HT-29 (cell line): ENCODE measurements around the gene ZSCAN20. TPM values are rescaled to one million over a fixed set of nuclear protein-coding genes. Genes with fewer than 3 reads are reported as not detected.

Source experiments
- DNase-seq: peaks from one replicate; pipeline ENCODE4 v3.0.0-alpha.2; 2015; ENCODE audit warnings: low spot score
- total RNA-seq: library from RNA; depleted of rRNA; stranded (reverse); fragments of >200 nt; shearing (Covaris generic); gene quantifications from 2 replicates; pipeline ENCODE4 v1.2.3, GENCODE V29; 2014; rRNA removed

Gene ZSCAN20
- 4.2 and 4.3 TPM in 2 replicates for total RNA-seq

DNA sequence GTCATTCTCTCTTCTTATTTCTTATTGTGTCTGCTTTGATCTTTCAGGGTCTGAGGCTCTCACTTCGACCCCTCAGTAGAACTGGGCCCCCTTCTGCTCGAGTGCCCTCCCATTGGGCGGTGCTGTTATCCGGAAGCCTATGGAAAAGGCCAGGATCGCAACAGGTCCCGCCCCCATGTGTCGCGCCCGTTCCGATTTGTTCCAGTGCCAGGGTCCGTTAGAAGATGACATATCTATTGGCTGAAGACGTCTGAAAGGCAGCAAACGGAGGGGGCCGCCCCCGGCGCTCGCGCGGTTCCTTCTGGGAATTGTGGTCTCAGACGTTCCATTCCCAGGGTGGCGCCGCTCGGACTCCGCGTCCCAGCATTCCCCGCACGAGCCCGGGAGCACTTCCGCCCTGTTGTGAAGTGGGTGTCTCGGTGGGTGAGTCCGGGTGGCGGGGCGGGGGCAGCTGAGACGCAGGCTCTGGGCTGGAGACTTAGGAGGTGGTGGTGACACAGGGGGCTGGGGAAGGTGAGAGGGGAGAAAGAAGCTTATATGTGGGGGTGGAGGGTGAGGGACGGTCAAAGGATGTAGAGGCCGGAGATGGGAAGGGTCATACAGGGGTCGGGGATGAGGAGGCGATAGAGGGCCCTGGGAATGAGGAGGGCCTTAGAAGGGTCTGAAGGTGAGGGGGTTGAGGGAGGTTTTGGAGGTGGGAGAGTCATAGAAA lies at the start of gene ZSCAN20:
Gene ZSCAN20, plus strand, starts transcription at position 377 of the 712 bp plus-strand sequence. CDS start 6,644 bp downstream, outside the sequence.
- peak; percentile 95 for DNase-seq

DNA sequence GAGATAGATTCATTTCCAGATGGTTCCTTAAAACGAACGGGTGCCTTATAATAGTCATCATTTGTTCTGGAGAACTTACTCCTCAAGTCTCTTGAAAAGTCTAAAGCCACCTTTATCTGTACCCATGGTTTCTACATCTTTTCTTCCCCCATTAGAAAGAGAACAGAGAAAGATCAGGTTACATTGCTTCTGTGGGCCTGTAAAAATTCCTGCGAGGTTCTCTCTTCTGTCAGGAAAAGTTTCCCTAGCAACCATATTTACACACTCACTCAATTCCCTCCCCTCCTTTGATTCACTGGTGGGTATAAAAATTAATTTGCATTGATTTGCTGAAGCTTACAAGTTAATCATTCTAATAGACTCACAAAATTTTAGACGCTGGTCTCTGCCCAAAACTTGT lies 48.2 kb upstream of the ZSCAN20 start:
- DNase-seq = no peak

DNA sequence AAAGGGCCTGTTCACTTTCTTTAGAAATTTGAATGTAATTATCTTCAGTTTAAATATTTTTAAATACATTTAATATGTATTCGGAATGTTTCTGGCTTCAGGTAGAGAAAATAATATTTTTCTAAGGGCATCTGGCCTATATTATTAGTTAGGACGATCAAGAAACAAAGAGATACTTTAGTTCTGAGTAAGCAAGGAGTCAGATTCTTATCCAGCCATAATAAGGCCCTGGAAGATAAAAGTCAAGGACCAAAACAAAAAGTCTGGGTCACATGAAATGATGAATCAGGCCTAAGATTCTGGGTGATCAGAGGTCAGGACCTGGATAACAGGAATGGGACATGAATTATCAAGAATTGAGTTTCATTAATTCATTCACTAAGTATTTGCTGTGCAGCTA lies 47.8 kb upstream of the ZSCAN20 start:
- no peak for DNase-seq

DNA sequence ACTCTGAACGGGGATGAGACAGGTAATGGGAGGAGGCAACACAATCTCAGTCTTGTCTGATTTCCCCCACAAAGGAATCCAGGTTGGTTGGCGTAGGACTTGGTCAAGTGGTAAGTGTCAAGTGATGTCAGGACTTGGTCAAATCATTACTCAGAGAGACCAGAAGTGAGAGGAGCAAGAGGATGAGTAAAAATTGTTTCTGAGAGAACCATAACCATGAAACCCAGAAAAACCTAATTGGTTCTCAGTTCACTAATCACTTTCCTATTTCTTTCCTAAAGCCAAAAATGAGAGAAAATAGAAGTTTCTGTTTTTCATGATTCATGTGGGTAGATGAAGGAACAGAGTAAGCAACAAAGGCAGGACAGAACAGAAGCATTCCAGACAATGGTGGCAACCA lies 46.5 kb upstream of the ZSCAN20 start:
- DNase-seq = no peak

DNA sequence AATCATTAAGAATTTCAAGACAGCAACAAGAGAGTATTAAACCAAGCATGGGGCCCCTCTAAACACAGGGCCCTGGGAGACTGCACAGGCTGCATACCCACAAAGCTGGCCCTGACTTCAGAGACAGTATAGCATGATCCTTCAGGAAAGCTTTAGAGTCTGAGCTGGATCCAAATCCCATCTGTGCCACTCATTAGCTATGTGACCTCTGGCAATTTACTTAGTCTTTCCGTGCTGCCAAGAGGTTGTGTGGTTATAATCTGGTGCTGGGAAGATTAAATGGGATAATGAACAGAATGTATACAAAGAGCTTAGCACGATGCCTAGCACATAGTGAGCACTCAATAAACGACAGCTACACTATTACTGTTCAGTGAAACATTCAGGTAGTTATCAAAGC lies 45.5 kb upstream of the ZSCAN20 start:
- no peak for DNase-seq

DNA sequence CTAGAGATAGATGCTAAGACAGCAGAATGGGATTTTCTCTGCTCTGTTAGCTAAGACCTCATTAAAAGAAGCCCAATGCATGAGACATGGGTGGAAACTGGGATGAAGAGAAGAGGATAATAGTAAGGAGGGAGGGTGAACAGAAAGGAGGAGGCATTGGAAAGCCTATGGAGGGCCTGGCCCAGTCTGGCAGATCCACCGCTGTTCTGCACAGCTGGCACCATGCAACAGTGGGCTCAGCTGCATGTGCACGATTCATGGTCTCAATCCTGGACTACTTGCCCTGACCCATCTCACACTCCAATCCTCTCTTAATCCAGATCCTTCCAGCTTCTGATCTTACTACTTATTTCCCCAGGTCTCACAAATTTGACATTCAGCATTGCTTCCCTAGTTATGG lies 43.8 kb upstream of the ZSCAN20 start:
- DNase-seq = no peak

DNA sequence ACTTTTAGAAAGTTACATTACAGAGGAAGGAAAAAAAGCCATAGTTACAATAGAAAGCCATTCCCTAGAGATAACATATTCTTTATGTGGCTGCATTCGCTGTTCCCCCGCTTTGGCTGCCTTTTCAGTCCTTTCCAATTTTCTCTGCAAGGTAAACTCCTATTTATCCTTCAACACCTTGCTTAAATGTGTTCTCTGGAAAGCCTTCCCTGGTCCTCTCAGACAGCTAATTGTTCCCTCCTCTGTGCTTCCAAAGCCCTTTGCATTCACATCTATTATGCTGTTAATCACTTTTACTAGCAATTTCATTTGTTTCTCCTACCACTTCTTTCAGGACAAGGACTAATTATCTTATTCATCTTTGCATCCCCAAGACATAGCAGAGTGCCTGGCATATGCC lies 43.1 kb upstream of the ZSCAN20 start:
- DNase-seq = no peak

DNA sequence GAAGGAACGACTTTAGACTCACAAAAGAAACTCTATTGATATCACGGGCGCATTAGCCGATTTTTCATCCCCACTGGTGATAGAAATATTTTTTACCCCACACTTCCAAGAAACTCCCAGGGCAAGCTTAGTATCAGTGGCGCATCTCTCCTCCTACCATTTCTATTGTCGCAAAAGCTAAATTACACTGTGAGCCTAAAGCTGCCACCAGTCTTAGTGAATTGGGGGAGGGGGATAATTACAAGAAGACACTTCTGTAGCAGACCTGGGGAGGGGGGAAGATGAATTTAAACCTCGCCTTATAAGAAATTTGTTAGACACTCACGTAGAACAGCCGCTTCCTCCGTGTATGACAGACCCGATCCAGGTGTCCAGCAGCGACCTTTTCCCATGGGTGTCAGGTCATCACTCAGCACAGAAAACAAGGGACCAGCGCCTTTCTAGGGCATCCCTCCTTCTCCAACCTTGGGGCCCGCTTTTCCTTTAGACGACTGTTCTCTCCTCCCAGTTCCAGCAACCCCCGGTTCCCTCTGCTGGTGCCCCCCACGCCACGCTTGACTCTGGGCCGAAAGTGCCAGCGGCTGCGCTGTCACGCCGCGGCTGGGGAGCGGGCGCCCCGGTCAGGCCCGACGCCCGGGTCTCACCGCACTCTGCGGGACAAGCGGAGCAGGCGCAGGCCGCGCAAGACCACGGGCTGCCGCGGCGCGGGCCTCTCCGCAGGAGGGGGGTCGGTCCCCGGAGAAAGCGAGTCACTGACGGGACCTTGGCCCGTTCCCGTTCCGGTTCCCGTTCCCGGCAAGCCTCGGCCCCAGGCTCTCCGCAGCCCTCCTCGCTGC lies 42.4 kb upstream of the ZSCAN20 start:
- DNase-seq = no peak

DNA sequence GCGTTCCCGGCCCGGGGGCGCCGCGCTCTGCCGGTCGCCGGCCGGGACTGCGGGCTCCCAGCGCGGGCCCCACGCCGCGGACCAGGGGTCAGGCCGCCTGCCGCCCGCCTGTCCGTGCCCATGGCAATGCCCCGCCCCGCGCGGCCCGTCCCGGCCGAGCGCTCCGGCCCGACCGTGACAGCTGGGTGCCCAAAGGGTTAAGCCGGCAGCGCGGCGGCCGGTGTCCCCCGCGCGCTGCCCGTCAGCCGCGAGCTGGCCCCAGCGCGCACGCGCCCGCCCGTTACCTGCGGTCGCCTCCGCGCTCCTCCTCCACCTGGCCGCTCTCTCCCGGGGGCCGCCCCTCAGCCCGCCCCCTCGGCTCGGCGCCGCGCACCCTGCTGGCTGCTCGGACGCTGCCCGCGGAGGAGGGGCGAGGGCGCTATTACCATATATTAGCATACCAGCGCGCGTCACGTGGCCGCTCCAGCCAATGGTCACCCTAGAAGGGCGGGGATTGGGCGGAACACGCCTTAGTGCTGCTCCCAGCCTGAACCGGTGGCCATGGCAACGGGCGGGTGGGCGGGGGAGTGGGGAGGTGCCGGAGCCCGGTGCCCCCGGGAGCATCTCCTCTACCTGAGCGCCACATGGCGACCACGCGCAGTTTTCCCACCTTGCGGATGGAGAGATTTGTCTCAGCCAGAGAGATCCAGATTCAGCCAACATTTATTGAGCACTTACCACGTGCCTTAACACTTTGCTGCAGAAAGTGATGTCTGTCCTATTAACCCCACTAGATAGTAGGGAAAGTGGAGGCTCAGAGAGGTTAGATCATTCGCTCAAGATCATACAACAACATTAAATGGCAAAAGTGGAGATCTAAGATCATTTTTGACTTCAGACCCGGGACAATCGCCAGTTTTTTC lies 41.5 kb upstream of the ZSCAN20 start, which contains the start of gene PHC2:
Gene PHC2, minus strand, starts transcription at position 404 of the 902 bp plus-strand sequence. CDS start 55,556 bp downstream, outside the sequence.
- DNase-seq = peak; percentile 95

DNA sequence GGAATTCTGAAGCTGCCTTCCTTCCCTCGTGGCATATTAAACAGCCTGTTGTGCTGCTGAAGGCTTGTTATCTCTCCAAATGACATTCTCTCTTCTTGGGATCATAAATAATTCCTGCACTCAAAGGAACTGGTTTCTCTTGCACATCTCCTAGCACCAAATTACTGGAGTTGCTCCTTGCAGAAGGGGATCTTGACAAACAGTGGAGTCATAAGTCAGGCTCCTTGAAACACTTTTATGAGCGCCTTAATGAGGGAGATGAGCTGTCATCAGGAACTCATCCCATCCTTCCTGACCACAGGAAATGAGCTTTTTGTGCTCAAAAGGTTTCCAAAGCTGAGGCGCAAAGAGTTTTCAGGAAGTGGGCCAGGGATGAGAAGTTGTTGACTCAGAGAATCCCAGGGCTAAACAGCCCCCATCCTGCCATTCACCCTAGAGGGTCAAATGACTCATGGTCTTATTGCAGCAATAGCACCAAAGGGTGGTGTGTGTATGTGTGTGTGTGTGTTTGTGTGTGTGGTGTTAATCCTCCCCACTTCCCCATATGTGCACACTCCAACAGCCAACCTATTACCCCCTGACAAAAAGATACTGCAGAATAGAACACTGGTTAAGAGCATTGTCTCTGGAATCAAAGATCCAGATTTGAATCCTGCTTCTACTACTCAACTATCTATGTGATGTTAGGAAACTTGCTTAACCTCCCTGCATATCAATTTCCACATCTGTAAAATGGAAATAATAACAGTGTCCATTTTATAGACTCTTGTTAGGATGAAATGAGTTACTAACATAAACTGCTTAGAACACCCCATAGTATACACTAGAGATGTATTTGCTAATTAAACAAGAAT lies 38.7 kb upstream of the ZSCAN20 start:
- DNase-seq = peak; percentile 38

DNA sequence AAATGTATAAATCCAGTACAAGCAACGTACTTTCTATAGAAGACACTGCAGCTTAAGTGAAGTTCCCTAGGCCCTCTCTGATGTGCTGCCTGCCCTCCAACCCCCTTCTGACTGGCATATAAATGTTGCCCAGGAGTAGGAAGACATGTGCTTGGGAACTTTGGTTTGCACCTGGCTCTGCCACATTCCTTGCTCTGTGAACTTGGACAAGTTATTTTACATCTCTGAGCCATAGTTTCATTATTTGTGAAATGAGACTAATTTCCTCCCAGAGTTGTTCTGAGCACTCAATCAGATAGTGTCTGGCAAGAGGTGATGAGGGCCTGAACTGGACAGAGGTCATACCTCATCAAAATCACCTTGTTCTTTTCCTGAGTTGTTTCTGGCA lies 38.1 kb upstream of the ZSCAN20 start:
- DNase-seq = no peak

DNA sequence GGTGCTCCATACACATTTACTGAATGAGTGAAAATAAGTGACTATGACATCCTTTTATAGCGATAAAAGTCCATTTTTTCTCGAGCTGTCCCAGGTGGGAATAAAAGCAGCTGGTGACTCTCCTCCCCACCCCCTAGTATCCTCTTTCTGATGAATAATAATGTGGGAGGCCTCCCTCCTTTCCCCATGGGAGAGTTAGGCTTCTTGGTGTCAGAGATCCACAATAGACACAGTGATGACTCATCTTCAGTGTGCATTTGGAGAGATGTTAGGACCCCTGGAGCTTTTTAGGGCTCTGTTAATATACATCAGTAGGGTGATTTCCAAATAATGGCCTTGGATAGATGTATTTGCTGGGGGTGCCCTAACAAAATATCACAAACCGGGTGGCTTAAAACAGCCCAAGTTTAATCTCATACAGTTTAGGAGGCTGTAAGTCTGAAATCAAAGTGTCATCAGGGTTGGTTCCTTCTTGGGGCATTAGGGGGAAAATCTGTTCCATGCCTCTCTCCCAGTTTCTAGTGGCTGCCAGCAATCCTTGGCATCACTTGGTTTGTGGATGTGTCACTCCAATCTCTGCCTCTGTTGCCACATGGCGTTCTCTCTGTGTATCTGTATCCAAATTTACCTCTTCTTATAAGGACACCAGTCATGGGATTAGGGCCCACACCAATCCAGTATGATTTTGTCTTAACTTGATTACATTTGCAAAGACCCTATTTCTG lies 37.2 kb upstream of the ZSCAN20 start:
- DNase-seq = no peak

DNA sequence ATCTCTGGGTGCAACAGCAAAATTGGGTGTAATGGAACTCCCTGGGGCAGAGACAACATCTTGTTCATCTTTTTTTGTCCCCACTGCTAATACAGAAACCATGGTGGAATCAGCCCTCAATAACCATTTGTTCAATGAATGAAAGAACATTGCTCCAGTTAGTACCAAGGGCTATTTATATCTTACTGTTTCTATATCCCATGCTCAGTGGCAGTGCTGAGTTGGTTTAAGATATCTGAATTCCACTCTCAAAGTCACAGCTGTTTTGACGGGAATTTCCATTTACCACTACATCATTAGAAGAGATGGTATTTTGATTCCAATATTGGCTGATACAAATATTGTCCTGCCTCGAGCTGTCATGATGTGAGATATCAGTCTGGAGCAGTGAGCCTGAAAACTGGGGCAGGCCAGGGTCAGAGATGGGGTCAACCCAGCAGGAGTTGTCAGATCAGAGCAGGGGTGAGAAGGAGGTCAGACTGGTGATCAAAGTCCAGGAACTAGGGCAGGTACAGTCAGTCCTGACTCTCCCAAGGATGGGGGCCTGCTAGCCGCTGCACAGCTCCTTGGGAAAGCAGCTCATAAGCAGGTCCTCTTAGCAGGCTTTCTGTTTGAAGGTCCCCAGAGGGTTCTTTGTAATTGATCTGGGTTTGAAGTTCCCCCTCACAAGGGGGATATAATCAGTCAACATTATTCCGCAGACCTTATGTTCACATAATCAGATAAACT lies 35.7 kb upstream of the ZSCAN20 start:
- no peak for DNase-seq

DNA sequence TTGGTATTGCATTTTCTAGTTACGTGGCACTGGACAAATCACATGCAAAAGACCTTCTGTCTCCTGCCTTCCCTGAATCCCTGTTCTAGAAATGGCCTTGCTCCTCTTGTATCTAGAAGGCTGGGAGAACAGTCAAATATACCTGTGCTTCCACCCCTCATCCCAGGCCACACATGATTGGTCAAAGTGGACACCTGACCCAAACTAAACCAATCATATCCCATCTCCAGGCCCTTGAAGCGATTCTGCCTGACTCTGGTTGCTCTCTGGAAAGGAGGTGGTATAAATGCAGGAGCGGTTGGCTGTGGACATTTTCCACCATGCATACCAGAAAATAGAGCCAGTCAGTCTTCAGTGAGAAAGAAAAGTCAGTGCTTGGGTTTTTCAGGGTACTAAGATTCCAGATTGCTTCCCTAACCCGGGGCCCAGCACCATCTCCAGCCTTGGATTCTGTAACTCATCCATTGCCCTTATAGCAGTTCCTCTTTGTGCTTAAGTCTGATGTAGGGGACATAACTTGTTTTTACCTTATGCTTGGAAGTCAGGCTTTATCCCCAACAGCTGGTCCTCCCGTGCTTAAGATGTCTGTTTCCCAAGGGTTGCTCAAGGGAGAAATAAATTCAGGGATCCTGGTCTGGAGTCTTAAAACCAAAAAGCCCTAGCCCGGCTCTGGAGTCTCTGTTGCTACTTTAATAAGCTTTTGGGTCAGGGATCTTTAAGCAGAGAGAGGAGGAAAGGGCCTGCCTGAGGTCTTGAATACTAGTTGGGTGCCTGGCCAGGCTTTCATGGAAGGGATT lies 33.9 kb upstream of the ZSCAN20 start:
- DNase-seq = no peak

DNA sequence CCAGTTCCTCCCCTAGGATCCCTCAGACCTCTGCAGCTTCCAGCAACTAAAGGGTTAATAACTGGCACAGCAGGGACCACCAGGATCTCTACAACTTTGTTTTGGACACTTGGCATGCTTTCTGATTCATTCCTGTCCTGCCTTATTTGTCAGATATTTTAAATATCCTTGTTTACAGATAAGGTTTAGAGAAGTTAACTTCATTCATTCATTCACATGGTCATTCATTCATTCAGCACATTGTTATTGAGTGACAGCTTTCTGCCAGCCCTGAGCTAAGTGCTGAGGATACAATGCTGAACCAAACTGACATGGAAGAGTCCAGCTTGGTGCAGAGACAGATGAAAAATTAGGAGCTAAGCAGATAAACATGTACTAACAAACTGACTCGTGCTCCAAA lies 32.8 kb upstream of the ZSCAN20 start:
- DNase-seq = no peak

DNA sequence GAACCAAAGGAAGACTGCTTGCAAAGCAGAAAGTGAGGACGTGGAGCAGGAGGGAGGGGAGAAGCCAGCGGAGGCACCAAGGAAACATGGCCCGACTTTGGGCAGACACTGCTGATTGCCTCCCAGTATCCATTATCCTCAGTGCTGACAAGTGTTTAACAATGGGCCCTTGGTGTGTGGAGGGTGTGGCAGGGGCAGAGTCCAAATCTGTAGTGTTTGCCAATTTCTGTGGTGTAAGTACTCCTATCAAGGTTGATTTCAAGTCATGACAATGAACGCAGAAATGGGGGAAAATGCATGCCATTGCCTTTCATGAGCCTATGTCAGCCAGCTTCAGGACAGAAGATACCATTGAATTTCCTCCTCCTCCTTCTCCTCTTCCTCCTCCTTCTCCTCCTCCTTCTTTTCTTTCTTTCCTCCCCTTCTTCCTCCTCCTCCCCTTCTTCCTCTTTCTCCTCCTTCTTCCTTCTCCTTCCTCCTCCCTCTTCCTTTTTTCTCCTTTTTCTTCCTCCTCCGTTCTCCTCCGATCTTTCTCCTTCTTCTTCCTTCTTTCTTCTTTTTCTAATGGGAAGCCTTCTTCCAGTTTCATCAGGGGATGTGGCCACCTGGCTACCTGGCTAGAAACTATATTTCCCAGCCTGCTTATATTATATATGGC lies 31.2 kb upstream of the ZSCAN20 start:
- DNase-seq = no peak

DNA sequence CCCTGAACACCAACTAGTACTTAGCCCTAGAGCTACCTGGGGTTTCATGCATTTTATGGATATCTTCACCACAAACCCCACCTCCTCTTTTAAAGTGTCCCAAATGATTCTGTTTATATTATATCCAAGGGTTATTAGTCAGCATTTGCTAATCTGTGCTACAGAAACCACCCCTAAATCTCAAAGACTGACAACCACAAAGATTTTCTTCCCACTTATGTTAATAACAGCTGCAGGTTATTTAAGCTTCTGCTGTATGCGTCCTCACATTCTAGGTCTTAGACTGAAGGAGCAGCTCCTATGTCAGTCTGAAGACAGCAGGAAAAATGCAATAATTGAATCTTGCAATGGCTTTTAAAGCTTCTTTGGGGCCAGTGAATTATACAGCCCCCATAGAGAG lies 30.3 kb upstream of the ZSCAN20 start:
- DNase-seq = no peak

DNA sequence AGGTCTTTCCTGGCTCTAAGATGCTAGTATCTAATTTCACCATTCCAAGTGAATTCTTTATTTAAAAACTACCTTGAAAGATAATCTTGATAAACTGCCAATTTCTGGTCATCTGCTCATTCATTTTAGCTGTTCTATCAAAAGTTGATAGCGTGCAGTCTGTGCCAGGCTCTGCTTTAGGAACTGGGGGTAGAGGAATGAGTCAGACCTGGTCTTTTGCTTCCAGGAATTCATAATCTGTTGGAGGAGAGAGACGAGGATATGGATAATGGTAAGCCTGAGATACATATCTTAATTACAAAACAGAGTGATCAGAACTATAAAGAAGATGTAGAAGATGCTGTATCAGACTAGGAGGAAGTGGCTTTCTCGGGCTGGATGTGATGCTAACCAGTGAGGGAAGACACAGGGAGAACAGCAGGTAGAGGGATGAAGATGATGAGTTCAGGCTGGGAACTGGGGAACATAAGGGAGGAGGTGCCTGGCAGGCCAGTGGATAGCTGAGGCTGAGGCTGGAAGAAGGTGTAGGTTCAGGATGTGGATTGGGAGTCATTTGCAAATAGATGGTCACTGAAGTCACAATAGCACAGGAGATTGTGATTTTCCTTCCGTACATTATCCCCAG lies 29.3 kb upstream of the ZSCAN20 start:
- no peak for DNase-seq
